GDM1 (cell line): Measurements from ENCODE around the gene ACSL5.

Experiments used
- DNase-seq: peaks from one replicate; lab custom pipeline; 2025; lab: John Stamatoyannopoulos, UW

Gene ACSL5

DNA sequence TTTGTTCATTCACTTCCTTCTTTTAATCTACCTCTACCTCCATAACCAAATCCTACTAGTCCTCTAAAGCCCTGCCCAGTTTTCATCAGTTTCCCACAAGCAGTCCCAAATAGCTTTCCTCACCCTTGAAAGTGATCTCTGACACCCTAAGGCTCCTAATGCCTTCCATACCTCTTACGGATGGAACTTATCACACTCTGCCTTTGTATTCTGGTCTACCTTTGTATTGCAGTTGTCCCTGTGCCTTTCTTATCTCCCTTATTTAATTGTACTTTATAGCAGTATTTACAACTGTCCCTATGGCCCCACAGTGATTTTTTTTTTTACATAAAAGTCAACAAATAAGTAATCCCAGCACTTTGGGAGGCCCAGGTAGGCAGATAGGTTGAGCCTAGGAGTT lies 33.8 kb downstream of the ACSL5 start:
- no peak for DNase-seq

DNA sequence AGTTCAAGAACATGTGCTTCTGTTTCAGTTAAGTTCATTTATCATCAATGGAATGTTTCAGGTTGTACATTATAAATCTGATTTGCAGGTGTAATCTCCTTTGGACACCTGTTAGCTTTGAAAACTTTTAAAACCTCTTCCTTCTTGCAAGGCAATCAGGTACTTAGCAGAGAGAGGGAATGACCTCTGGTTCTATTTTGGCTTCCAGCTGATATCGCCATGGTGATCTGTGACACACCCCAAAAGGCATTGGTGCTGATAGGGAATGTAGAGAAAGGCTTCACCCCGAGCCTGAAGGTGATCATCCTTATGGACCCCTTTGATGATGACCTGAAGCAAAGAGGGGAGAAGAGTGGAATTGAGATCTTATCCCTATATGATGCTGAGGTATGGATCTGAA lies 35.4 kb downstream of the ACSL5 start:
- no peak for DNase-seq

DNA sequence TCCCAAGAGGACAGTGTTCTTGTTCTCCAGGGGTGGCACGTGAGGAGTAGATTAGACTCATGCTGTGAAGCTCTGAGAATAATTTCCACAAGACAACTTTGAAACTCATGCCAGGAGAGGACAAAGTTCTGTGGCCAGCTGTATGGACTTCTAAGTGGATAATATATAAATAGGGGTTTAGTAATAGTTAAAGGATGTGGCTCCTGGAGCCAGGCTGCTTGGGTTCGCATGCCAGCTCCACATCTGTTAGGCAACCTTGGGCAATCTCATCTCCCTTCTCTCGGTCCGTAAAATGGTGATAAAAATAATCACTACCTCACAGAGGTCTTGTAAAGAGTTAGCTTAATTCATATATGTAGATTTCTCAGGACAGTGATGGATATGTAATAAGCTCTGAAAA lies 35.8 kb downstream of the ACSL5 start:
- no peak for DNase-seq

DNA sequence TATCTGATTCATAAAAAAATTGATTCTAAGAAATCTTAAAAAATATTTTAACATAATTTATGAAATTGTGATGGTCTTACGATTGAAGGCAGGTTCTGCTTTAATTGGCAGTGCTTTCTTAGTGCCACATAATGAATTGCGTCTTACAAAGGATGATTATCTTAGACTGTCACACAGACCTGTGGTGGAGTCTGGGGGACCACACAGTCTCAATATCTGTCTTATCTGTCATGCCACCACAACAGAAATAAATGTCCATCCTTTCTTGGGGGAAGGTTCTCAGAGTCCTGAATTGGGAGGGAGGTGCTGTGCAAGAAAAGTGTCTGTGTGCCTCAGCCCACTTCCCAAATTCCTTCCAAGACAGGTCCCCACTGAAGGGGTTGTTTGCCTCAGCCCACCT lies 38.8 kb downstream of the ACSL5 start:
- DNase-seq = no peak

DNA sequence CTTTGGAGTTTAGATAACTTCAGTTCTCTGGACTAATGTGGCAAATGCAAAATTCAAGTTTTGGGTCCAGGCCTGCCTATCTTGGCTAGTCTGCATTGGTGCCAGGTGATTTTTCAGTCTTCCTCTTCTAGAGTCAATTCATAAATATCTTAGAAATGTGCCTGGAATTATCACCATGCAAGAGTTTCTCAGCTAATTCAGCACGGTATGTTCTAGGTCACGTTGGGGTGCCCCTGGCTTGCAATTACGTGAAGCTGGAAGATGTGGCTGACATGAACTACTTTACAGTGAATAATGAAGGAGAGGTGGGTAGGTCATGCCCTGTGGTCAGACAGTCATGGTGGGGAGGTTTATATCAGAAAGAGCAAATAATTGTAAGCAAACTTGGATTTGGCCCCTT lies 47.8 kb downstream of the ACSL5 start:
- no peak for DNase-seq

DNA sequence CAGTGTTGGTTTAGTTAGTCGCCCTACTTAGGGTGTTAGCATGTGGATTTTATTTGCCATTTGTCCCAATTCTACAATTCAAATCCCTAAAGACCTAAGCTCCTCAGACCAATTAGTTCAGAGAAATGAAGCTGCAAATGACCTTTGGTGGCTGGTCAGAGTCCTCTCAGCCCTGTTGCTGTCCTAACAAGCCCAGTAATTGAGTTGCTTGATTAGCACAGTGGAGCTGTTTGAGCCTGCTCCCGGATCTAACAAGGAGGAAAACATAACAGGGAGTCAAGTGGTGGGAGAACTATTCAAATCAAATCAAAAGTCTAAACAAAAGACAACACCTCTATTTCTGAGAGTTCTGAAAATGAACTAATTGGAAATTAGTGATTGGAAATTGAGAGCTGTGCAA lies 50.7 kb downstream of the ACSL5 start:
- no peak for DNase-seq

DNA sequence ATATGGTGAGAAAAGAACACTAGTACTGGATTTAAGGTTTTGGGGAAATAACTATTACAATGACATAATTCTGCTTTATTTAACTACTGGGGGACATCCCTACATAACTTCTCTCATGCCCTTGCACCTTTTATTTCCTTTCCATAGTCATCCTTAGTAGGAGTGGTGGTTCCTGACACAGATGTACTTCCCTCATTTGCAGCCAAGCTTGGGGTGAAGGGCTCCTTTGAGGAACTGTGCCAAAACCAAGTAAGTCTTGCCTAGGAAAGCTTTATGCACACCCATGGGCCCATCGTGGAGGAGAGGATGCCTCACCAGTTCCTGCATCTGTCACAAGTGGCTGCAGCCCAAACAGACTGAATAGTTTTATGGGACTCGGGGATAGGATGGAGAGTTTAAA lies 52.2 kb downstream of the ACSL5 start:
- DNase-seq = no peak

DNA sequence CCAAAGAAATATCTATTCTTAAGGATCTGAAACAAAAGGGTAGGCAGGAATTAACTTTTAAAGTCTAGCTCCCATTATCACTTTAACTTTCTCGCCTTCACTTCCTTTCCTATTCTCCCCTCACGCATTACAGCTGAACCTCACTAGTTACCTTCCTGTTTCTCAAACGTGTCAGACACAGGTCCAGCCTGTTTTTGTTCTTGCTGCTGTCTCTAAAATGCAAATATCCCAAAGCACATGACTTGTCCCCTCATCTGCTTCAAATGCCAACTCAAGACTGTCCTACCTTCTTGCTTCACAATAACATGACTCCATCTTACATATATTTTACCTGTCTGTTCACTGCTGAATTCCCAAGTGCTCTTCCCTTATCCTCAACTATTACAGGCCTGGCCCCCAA lies 55.2 kb downstream of the ACSL5 start:
- no peak for DNase-seq

DNA sequence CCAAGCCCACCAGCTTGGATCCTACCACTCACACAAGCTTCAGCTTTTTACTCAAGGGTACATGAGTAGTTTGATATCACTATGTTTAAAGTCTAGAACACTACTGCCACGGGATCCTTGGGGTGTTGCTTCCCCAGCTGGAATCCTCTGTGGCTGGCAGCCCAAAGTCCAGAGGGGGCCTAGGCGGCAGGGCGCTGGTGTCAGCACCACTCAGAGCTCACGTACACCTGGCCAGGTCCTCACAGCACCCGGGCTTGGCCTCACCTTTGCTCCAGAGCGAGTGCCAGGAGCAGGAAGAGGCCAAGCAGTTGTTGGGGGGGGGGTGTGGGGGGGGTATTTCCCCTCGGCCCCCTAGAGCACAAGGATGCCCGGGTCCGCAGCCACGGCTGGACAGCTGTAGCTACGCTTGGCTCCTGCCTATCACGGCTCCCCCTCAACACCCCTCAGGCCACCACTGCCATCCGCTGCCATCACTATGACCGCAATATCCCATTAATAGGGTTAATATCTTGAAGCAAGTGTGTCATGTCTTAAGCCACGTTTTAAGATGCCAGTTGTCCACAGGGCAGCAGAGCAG lies 55.8 kb downstream of the ACSL5 start:
- DNase-seq = no peak

DNA sequence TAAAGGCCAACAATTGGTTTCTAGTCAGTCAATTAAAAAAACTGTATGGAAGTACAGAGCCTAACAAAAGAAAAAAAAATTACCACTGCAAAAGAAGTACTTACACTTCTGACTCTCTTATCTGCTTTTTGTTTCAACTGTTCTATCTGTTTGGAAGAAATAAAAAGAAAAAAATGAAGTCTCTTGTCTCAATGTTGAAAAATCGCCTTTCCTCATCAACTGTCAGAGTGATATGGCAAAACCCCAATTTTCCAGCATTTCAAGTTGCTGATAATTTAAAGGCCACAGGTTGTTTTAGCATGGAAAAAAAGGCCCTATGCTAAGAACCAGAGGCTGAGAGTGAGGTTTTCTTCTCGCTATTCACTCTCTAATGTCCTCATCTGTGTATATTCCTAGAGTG lies 59.2 kb downstream of the ACSL5 start:
- no peak for DNase-seq

DNA sequence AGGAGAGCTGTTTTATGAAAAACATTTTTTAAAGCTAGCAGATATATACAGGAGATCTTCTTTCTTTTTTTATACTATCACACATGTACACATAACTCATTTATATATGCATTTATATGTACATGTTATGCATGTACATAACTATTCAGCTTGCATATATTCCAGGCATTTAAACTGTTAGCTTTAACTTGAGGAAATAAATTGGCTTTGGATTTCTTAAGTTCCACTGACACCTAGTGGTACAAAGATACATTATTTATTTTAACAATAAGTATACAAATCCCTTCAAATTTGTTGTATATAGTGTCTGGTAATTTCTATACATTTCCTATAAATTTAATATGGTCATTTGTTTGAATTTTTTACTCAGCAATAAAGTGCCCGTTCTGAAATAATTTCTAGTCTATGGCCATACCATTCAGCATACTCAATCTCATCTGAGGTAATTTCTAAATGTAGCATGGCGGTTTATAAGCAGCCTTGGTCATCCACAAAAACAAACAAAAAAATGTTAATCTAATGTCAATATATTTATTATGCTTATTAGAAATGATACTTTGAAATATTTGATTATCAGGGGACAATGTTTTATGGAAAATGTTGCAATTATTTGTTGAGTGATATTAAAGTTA lies 61.2 kb downstream of the ACSL5 start:
- DNase-seq = no peak

DNA sequence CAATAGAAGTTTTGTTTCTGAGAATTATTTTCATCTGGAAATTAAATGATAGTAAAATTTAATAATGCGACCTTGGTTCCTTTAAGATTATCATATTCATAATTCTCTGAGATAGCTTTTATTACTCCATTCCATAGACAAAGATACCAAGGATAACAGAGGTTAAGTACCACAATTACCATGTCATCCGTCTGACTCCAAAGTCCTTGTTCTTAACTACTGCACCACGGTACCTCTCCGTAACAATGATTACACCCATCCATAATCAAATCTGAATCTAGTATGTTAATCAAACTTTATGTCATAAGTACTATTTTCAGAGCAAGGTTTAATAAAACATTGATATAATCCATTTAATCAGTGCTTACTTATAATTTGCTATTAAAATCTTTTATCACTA lies 64.4 kb downstream of the ACSL5 start:
- DNase-seq = no peak

DNA sequence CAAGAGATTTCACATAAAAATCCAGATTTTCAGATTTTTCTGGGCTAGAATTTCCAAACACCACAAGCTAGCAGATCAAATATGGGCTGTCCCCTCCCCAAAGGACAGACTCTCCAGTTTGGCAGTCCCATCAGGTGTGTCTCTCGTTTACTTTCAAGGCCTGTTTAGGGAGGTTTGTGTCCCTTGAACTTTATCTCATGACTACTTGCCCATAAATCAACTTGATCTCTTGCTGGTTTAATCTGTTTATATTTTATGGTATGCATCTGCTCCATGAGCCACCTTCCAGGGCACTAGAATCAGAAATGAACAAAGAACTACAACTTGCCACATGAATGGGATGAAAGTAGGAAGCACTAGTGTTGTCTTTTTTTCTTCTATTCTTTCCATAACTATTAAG lies 67.6 kb downstream of the ACSL5 start:
- no peak for DNase-seq

DNA sequence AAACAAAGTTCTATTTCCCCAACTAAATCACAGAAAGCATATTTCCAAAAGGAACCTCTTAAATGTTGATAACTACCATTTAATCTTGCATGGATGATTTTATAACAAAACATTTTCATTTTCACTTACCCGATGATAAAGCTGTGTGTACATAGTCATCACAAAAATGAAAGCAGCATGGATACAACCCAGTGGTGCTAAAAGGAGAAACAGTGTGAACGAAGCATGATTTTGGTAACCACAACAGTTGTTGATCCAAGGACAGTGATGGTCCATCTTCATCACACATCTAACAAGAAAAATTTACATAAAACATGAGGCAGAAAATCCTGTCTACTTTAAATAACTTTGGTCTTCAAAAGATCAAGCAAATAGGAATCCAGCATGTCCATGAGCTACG lies 68.1 kb downstream of the ACSL5 start:
- DNase-seq = no peak

DNA sequence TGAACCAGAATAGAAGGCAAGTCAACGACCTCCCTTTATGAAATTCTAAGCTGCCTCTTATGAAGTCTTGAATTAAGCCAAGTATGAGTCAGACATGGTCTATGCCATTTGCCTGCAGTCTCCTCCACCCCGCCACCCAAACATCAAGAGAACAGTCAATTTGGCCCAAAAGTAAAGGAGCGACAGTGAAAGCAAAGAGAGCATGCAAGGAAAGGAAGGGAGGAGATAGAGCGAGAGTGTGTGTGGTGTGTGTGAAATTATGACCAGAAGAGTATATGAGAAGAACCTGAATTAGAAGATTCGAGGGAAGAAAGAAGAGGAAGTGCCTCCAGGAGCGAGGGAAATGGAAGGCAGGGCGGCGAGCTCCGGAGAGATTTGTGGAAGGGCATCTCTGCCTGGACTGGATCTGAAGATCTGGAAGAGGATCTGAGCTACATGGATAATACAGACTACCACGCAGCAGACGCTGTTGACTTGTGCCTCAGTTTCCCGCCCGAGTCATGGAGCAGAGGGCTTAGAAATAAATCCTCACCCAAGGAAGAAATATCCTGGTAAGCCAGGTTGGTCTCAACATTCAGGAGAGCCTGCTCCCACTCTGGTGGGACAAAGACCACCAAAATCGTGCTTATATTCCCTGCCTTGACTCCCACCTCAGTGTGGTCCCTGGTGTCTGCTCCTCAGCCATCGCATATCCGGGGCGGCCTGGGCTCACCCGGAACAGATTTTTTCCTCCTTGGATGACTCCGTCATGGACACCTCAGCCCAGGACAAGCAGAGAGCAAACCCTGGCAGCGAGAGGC lies 72.3 kb downstream of the ACSL5 start:
- DNase-seq = no peak

DNA sequence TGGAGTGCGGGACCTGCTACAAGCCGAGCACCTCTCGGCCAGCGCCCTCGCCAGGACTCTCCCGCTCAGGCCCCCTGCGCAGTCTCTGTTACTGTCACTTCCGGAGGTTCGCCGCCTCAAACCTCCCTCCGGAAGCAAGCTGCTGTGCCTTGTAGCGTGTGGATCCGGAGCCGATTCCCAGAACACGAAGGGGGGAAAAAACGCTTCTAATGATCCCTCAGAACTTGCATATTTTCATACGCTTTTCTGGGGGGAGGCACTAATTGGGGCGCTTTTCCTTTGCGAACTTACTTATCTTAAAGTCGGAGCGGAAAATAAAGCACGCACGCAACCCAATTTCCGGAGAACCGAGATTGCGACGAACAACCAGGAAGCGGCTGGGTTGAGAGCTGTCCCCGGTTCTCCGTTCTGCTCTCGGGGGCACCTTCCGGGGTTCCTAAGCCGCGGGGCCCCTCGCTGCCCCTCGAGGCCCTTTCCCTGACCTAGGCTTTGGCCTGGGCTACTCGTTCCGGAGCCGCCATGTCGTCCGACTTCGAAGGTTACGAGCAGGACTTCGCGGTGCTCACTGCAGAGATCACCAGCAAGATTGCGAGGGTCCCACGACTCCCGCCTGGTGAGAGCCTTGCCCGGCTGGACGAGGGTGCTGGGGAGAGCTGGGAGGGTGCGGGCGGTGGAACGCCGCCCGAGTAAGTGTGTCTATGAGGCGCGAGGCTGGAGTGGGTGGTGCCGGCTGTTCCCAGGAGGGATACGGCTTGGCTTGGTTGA lies 73.1 kb downstream of the ACSL5 start, which contains the start of the genes VTI1A and ZDHHC6:
TSS of gene VTI1A (plus strand) at position 361 of the 765 bp plus-strand sequence. CDS start at position 520, 159 bp downstream.
TSS of gene ZDHHC6 (minus strand) at position 60 of the 765 bp plus-strand sequence. CDS start 1,478 bp downstream, outside the sequence.
- DNase-seq = peak; percentile 61

DNA sequence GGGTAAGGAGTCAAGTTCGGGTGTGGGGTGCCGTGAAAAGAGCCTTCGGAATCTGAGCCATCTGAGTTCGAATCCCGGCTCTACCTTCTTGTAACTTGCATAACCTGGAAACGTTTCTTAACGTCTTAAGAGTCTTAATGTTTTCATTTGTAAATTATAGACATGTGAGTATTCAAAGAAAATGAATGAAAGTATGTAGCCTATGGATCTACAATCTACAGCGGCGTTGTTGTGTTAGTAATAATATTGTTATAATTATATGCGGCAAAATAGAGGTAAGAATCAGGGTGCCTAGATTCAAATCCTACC lies 73.7 kb downstream of the ACSL5 start:
- DNase-seq = no peak

DNA sequence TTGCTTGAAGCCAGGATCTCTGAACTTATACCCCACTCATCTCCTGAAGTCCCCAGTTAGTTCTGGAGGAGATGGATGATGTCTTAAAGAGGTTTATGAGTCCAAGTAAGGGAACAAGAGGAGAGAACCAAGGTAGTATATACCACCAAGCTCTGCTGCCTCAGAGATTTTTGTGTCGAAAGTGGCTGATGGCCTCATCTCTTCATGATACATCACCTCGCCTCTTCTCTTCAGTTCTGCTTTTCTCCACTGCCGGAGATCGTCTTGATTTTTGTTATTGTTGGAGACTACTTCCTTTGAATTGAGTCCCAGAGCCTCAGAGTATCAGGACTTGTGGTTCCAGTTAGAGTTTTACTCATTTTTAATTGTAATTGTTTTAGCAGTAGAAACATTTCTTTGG lies 75.0 kb downstream of the ACSL5 start:
- DNase-seq = no peak

DNA sequence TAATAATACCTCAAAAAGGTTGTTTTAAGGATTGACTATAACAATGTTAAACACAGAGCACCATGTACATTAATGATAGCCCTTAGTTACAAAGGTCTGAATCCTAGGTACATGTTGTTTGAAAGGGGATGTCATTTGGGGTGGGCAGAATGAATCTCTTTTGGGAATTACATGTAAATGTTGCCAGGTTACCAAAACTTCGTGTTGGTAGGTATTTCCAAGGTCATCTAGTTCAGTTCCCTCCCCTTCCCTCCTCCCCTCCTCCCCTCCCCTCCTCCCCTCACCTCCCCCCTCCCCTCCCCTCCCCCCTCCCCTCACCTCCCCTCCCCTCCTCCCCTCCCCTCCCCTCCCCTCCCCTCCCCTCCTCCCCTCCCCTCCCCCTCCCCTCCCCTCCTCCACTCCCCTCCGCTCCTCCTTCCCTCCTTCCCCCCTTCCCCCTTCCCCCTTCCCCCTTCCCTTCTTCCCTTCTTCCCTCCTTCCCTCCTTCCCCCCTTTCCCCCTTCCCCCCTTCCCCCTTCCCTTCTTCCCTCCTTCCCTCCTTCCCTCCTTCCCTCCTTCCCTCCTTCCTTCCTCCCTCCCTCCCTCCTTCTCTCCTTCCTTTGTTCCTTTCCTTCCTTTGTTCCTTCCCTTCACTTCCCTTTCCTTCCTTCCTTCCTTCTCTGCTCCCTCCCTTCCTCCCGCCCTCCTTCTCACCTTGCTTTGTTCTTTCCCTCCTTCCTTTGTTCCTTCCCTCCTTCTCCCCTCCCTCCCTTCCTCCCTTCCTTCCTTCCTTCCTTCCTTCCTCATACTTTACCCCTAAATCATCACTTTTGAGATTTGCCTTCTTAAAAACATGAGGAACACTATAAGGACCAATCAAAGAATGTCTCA lies 81.2 kb downstream of the ACSL5 start:
- DNase-seq = no peak

DNA sequence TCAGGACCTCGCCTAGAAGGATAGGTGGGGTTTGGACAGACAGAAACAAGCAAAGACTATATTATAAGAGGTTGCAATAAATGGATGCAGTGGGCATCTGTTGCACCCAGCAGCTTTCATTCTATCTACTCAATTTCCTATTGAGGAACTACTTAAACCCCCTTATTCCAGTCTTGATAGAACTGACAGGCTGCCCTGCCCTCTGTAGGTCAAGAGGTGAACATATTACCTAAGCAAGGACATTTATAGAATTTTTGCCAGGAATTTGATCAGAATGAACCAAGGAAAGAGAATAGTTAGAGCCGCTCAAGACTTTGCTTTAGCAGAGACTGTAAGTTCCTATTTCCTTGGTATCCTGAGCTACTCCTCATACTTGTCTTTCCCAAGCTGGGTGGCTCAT lies 82.6 kb downstream of the ACSL5 start:
- no peak for DNase-seq

DNA sequence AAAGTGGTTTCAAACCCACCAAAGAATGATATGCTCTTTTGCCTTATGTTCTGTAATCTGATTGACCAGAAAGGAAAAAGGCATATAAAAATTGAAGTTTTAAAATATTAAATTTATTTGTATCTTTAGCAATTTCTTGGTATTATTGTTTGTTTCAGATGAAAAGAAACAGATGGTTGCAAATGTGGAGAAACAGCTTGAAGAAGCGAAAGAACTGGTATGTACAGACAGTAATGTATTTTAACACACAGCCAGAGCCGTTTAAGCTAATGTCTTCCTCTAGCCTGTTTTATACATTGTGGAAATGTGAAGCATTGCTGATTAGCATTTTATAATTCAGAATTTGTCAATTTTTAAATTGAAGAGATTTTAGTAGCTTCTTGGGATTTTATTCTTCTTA lies 86.5 kb downstream of the ACSL5 start:
- no peak for DNase-seq
